Measurements from ENCODE around the gene DPH6.

Gene DPH6

GRCh38 chr15:35540021-35540420 lies 5.9 kb downstream of the DPH6 start:
- no peak for DNase-seq

- DNase-seq: no peak
These were observed 10.5 kb downstream of the DPH6 start for GRCh38 chr15:35535365-35535916.

GRCh38 chr15:35533130-35534110 lies 12.5 kb downstream of the DPH6 start:
- no peak for DNase-seq

DNA sequence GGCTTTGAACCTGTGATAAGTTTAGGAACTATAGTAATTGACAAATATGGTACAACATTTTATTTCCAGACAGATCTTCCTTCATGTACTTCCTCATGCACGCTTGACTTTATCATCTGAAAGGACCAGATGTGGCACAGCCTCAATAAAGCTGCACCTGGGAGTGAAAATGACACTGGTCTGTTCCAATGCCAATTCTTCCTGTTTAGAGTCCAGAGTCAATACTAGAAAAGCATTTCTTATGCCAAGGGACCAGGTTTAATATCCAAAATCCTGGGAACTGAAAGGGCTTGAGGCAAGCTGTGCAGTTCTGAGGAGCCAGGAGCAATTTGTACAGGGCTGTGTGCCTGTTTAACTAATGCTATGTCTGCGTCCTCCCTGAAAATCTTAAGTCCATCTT lies 15.3 kb downstream of the DPH6 start:
- DNase-seq: no peak

- DNase-seq: no peak
These were observed 16.2 kb downstream of the DPH6 start for GRCh38 chr15:35529784-35530183.

DNA sequence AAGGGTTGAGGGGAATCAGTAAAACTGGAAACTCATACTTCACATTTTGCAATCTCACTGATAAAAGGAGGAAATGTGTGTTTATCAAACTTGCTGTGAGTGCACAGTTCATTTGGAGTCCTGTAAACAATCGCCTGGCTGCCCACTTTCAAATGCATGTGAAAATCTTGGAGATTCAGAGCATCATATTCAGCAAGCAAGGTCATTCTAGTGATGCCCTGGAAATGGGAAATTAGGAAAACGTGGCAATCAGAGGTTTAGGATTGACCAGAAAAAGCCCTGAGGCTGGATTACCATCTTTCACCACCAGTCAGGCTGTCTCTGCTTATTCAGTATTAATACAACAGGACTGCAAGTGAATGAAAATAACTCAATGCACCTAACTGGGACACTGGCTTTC lies 23.9 kb downstream of the DPH6 start:
- no peak for DNase-seq

GRCh38 chr15:35519541-35520149 lies 26.3 kb downstream of the DPH6 start:
- peak in 1 of 2 experiments; percentile 21 for DNase-seq

GRCh38 chr15:35519052-35519451 lies 26.9 kb downstream of the DPH6 start:
- no peak for DNase-seq

DNA sequence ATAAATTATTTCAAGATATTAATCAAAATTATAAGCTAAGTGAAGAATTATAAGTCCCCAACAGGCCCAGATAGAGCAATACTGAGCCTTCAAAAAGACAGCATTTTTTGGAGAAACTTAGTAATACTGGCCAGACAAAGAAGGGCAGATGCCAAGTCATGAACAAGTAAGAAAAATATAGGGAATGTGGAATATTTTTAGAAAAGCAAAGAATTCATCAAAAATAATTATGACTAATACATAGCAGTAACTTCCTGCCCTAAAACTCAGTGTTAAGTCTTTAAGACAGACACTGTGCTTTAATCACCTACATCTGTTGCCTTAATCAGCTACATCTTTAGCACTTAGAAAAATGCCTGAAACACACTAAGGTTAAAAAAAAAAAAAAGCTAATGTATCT lies 31.2 kb downstream of the DPH6 start:
- no peak for DNase-seq

GRCh38 chr15:35507932-35508638 lies 37.9 kb downstream of the DPH6 start:
- DNase-seq: no peak

DNA sequence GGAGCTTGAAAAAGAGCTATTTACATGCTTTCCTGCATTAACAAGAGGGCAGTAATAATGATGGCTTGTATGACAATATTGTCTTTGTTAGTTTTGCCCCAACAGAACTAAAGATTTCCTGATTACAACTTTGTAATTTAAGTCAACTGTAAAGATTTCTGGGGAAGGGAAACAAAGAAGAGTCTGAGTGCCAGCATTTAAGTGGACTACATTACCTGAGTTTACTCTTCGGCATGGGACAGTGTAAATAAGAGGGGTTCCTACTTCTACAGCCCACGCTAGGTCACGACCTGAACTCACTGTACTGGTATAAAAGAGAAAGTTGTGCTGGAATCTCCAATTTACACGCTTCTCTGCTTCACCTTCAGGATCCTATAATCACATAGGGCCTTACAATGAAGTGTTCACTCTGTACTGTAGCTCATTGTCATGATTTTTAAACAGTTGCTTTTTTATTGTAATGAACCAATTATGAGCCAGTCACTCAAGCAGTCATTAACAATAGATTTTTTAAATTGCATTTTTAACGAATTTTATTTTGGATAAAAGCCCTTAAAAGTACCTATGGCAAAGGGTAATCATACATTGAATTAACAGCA lies 39.6 kb downstream of the DPH6 start:
- DNase-seq: no peak

- DNase-seq: no peak
These were observed 40.2 kb downstream of the DPH6 start for GRCh38 chr15:35505809-35506208.

DNA sequence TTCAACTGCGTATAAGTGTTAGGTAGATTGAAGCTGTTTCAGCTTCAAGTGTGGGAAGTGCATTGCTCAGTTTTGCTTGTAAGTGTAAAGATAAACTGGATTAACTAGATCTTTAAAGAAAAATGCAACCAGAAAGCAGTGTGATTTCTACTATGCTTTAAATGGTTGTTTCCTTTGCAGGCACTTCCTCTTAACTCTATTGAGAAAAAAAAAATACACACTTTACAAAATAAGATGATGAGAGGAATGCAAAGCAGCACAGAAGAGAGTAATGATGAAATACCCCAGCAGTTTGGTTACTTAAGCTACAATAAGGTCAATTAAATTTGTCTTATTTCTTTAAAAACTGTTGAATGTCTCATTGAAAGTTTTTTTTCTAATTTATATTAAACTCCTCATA lies 40.8 kb downstream of the DPH6 start:
- DNase-seq: no peak

DNA sequence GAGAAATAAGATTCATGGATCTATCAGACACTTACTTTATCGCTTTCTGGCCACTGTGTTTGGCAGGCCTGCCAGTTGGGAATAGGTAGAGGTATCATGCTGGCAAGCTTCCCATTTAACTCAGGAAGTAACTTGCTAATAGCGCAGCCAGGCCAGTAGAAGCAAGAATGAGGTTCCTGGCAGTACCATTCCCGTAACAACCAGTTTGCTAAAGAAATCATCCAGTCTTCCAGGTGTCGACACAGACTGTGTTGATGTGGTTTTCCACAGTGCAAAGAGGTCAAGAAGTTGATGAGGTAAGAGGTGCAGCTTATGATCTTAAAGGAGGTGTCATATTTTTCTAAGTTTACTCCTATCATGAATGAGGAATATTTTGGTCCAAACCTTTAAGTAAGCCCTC lies 46.2 kb downstream of the DPH6 start:
- no peak for DNase-seq

DNA sequence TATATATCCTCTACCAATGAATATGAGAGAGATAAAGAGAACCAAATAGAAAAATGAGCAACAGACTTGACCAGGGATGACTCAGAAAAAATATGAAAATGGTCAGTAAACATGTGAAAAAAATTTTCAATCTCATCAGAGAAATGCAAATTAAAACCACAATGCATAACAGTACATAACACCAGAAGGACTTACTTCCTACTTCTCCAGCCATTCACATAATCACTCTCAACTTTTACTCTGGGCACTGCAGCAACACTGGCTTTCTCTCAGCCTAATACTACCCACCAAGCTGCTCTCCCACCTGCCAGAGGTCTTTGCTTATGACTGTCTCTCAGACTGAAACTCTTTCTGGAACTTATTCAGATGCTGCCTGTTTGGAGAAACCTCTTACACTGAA lies 49.4 kb downstream of the DPH6 start:
- DNase-seq: no peak

DNA sequence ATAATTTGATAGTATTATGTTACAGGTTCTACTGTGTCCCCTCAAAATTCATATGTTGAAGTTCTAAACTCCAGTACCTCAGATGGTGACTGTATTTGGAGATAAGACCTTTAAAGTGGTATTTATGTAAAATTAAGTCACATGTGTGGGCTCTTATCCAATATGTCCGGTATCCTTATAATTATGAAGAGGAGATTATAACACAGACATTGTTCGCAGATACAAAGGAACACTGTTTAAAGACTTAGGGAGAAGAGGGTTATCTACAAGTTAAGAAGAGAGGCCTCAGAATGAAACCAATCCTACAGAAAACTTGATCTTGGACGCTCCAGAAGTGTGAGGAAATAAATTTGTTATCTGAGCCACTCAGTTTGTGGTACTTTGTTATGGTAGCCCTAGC lies 50.9 kb downstream of the DPH6 start:
- no peak for DNase-seq

DNA sequence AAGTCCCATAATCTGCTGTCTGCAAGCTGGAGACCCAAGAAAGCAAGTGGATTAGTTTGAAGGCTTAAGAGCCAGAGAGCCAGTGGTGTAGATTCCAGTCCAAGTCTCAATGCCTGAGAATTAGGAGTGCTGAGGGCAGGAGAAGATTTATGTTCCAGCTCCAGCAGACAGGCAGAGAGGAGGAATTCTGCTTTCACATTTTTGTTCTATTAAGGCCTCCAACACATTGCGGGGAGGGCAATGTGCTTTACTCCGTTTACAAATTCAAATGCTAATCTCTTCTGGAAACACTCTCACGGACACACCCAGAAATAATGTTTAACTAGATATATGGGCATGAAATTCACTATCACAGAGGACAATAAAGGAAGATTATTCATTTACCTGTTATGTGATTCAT lies 54.0 kb downstream of the DPH6 start:
- DNase-seq: no peak

DNA sequence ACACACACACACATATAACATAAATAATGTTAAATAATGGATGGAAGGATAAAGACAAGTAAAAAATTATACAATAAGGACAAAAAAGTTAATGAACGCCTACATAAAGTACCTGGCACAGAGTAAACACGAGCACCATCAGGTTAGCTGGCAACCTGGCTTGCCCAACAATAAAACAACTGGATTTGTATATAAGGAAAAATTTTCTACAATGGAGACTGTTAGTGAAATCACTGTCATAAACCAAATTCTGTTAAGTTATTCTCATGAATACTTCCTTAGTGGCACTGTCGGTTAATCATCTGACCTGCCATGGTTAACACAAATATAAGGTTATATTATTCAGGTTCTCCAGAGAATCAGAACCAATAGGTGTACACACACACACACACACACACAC lies 54.8 kb downstream of the DPH6 start:
- DNase-seq: no peak

- no peak for DNase-seq
These were observed 55.5 kb downstream of the DPH6 start for GRCh38 chr15:35490511-35490910.

DNA sequence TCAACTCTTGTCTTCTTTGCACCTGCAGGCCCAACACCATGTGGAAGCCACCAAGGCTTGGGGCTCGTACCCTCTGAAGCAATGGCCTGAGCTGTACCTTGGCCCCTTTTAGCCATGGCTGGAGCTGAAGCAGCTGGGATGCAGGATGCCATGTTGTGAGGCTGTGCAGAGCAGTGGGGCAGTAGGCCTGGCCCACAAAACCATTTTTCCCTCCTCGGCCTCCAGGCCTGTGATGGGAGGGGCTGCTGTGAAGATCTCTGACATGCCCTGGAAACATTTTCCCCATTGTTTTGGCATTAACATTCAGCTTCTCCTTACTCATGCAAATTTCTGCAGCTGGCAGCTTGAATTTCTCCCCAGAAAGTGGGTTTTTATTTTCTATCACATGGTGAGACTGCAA lies 58.5 kb downstream of the DPH6 start:
- DNase-seq: no peak

DNA sequence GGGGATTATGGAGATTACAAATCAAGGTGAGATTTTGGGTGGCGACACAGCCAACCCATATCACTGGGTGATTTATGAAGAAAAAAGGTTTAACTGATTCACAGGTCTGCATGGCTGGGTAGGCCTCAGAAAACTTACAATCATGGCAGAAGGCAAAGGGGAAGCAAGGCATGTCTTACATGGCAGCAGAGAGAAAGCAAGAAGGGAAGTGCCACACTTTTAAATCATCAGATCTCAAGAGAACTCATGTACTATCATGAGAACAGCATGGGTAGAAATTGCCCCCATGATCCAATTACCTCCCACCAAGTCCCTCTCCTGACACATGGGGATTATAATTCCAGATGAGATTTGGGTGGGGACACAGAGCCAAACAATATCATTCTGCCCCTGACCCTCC lies 59.7 kb downstream of the DPH6 start:
- DNase-seq: no peak

DNA sequence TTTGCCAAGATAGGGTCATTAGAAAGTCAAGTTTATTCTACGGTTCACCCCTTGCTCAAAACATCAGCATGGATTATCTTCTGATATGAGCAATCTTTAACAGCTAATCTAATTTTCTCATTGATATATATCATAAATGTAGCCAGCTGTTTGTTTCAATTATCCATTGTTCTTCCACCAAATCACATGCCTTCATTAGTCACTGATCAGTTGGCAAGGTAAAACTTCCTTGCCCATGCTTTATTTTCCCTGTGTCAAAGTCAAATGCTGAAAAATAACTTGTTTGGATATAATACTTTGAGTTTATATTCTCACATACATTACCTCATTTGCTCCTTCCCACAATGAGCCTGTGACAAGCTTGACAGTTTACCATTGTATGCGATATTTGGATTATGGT lies 60.6 kb downstream of the DPH6 start:
- no peak for DNase-seq

Measured in SW 1271 (cell line).